HG03025 (cell line): ENCODE measurements around the gene TMC6.
"Not testable (repeated sequence)": the region's sequence is repeated elsewhere in the genome, so short reads cannot be mapped to it uniquely, and the experiment has no call there.

Source experiments
- ATAC-seq: cut with Tn5 transposase; IDR thresholded peaks from one replicate; pipeline ENCODE4 v1.9.1; 2021; ENCODE audit warnings: mild to moderate bottlenecking, moderate library complexity; ENCODE audit not compliant: unreplicated experiment, low FRiP score

TMC6 gene

GRCh38 chr17:78088529-78088928 is 40.0 kb downstream of the TMC6 start:
- no peak for ATAC-seq

- ATAC-seq: no peak
These were observed 41.8 kb downstream of the TMC6 start for GRCh38 chr17:78086740-78087139.

- ATAC-seq: no peak
These were observed 45.6 kb downstream of the TMC6 start for GRCh38 chr17:78082988-78083387.

GRCh38 chr17:78082355-78082872 is 46.1 kb downstream of the TMC6 start:
- not testable (repeated sequence) for ATAC-seq

GRCh38 chr17:78081551-78081950 is 47.0 kb downstream of the TMC6 start:
- ATAC-seq: no peak

GRCh38 chr17:78079253-78079652 is 49.3 kb downstream of the TMC6 start:
- no peak for ATAC-seq

GRCh38 chr17:78075545-78075944 is 53.0 kb downstream of the TMC6 start:
- no peak for ATAC-seq

- ATAC-seq: no peak
These were observed 53.5 kb downstream of the TMC6 start for GRCh38 chr17:78075011-78075410.

- ATAC-seq: no peak
These were observed 55.6 kb downstream of the TMC6 start for GRCh38 chr17:78072961-78073360.

GRCh38 chr17:78069695-78070094 is 58.9 kb downstream of the TMC6 start:
- no peak for ATAC-seq

- ATAC-seq: not testable (repeated sequence)
These were observed 61.6 kb downstream of the TMC6 start for GRCh38 chr17:78066976-78067375.

GRCh38 chr17:78064708-78065107 is 63.8 kb downstream of the TMC6 start:
- ATAC-seq: no peak

- no peak for ATAC-seq
These were observed 65.1 kb downstream of the TMC6 start for GRCh38 chr17:78063489-78063888.

GRCh38 chr17:78062596-78062995 is 66.0 kb downstream of the TMC6 start:
- no peak for ATAC-seq
